Endothelial cell of umbilical vein (primary cell): ENCODE data around the gene CSMD2.

Source experiments
- EZH2 ChIP-seq: IDR thresholded peaks from 2 replicates; pipeline ENCODE4 v1.6.1; 2012; ENCODE audit warnings: borderline replicate concordance, low read depth, mild to moderate bottlenecking, moderate library complexity, low read length, inconsistent platforms; ENCODE audit not compliant: severe bottlenecking
- JUN ChIP-seq: IDR thresholded peaks from 2 replicates; pipeline ENCODE4 v1.6.1; 2011; ENCODE audit warnings: borderline replicate concordance, low read depth; ENCODE audit not compliant: insufficient read length, insufficient read depth
- MAX ChIP-seq: IDR thresholded peaks from 2 replicates; pipeline ENCODE4 v1.6.1; 2011; ENCODE audit not compliant: insufficient read depth, insufficient read length
- MYC ChIP-seq: IDR thresholded peaks from one replicate; pipeline ENCODE4 v1.6.1; 2011; ENCODE audit warnings: mild to moderate bottlenecking, low read depth, low read length
- POLR2A ChIP-seq: IDR thresholded peaks from 2 replicates; pipeline ENCODE4 v1.6.1; 2012; ENCODE audit warnings: low read depth, mild to moderate bottlenecking, control low read depth, low read length
- POLR2AphosphoS5 ChIP-seq: IDR thresholded peaks from 2 replicates; pipeline ENCODE4 v1.6.1; 2012; ENCODE audit warnings: low read depth, mild to moderate bottlenecking, control low read depth, low read length, moderate library complexity; ENCODE audit not compliant: insufficient read depth
- TF ChIP-seq, protein P1 (sequence below), 2 donors: IDR thresholded peaks; 1 replicate in 1 of 2; 2 replicates in 1 of 2; pipeline ENCODE4 v1.5.1; 2011; ENCODE audit warnings: low read length in 2 of 2, mild to moderate bottlenecking in 2 of 2, moderate library complexity in 2 of 2, control low read depth in 1 of 2, inconsistent platforms in 1 of 2, low read depth in 1 of 2; ENCODE audit not compliant: insufficient read depth in 1 of 2; ENCODE audit errors: extremely low read depth in 1 of 2

DNA sequence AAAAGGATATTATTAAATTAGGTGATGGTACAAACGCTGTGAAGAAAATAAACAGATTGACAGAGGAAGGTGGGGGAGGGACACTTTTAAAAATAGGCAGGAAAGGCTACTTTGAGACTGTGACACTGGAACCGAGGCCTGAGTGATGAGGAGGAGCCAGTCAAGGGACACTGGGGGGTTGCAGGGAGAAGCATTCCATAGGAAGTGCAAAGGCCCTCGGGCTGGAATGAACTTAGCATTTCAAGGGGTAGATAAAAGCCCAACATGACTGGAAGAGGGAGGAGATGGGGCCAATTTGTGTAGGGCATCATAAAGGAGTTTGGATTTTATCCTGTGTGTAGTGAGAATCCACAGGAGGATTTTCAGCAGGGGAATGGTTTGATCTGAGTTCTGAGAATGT is 27.6 kb upstream of the CSMD2 start:
- TF ChIP-seq POLR2A, result no peak
- TF ChIP-seq, protein P1, sequence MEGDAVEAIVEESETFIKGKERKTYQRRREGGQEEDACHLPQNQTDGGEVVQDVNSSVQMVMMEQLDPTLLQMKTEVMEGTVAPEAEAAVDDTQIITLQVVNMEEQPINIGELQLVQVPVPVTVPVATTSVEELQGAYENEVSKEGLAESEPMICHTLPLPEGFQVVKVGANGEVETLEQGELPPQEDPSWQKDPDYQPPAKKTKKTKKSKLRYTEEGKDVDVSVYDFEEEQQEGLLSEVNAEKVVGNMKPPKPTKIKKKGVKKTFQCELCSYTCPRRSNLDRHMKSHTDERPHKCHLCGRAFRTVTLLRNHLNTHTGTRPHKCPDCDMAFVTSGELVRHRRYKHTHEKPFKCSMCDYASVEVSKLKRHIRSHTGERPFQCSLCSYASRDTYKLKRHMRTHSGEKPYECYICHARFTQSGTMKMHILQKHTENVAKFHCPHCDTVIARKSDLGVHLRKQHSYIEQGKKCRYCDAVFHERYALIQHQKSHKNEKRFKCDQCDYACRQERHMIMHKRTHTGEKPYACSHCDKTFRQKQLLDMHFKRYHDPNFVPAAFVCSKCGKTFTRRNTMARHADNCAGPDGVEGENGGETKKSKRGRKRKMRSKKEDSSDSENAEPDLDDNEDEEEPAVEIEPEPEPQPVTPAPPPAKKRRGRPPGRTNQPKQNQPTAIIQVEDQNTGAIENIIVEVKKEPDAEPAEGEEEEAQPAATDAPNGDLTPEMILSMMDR (IDR thresholded peaks at IDR 0.05; ENCODE audit: extremely low read depth in 1 of 2, insufficient read depth in 1 of 2, low read depth in 1 of 2, low read length in 2 of 2), result no peak
- TF ChIP-seq JUN, result no peak
- TF ChIP-seq POLR2AphosphoS5, result no peak
- no peak for TF ChIP-seq MAX
- no peak for TF ChIP-seq EZH2
- no peak for TF ChIP-seq MYC
